ENCODE data around the gene CEP162.
"Not testable (repeated sequence)": the region's sequence is repeated elsewhere in the genome, so short reads cannot be mapped to it uniquely, and the experiment has no call there.

Gene CEP162

DNA sequence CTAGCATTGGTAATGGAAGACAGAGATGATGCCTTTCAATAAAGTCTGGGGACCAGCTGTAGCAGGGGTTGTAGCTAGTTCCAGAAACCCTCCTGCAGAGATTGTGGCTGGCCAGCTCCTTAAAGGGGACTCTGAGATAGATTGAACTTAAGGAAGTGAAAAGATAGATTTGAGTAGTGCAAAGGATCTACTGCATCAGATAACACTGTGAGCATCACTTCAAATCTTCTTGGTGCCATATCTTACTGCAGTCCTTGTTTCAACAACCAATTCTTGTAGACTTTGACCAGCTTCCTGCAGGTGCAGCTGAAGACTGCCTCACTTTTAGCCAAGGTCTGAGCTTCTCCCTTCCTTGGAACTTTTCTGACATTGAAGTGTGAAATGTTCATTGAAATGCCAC, 14.8 kb upstream of the CEP162 start:
- DNase-seq (ENCODE audit: low spot score) = no peak

DNA sequence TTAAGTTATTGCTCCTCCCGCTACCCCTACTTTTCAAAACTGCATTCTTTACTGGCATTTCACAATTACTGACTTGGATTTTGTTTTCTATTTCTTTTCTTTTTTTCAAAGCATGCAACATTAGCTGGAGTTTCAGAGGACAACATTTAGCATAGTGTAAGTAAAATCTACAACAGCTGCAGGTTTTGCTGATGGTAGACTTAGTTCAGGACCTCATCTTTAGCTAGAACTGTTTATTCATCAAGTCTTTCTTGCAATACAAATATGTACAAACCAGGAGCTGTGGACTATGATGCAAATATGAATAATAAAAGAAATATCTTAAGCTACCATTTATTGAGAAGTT, 728 bp upstream of the CEP162 start:
- no peak for DNase-seq (ENCODE audit: low spot score)

- no peak for DNase-seq (ENCODE audit: low spot score)
Observed at GRCh38 chr6:84227044-84227433, 404 bp downstream of the CEP162 start.

DNA sequence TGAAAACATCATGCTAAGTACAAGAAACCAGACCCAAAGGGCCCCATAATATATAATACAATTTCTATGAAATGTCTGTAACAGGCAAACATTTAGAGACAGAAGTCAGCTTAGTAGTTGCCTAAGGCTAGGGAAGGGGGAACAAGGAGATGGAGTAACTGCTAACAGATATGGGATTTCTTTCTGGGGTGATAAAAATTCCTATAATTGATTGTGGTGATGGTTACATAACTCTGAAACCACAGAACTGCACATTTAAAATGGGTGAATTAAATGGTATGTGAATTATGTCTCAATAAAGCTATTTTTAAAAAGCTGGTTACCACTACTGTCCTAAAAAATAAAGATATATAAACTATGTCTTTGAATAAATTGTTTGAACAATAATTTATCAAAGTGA, 3.2 kb downstream of the CEP162 start:
- no peak for DNase-seq (ENCODE audit: low spot score)

GRCh38 chr6:84223608-84224007, 3.8 kb downstream of the CEP162 start:
- not testable (repeated sequence) for DNase-seq (ENCODE audit: low spot score)

DNA sequence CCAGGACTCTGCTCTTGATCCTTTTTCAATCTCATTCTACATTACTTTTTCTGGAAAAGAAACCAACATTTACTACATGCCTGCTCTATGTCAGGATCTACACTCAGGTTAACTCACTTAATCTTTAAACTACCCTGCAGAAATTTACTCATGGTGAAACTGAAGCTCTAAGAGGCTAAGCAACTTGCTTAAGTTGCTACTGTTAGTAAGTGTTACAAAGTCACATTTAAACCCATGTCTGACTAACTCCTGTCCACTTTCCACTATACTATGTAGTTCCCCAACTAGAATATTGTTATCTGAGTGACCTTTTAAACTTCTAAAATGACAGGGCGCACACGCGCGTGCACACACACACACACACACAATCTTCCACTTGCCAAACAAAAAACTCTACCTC, 5.0 kb downstream of the CEP162 start:
- no peak for DNase-seq (ENCODE audit: low spot score)

GRCh38 chr6:84220809-84221409, 6.5 kb downstream of the CEP162 start:
- peak; percentile 17 for DNase-seq (ENCODE audit: low spot score)

DNA sequence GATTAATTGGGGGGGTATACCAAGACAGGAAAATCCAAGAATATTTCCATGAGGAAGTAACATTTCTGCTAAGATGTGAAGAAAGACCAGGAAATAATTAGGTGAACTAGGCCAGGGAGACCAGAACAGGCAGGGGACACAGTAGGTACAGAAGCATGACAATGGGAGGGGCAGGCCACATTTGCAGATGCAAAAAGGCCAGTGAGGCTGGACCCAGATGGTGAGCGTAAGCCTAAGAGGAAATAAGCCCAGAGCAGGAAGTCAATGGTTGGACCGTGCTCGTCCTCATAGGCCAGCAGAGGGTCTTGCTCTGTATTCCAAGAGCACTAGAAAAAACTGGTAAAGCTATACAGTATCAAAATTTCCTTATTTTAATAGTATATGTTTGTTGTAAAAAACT, 9.4 kb downstream of the CEP162 start:
- no peak for DNase-seq (ENCODE audit: low spot score)

DNA sequence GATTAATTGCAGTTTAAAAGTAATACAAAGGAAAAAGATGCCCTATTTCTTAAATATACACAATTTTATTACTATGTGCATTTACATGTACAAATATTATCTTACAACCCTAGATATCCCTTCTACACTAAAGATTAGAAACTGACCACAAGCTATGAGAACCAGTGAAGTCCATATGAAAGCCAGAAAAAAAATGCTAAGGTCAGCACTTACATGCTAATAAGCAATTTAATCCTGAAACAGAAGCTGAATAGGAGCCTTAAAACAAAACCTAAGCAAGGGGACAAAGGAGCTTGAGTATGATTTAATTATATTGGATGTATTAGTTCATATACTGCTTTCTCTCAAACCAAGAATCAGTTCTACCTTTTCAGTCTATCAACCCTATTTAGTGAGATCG, 14.2 kb downstream of the CEP162 start:
- DNase-seq (ENCODE audit: low spot score) = no peak

- DNase-seq (ENCODE audit: low spot score) = no peak
Observed at GRCh38 chr6:84204011-84204410, 23.4 kb downstream of the CEP162 start.

DNA sequence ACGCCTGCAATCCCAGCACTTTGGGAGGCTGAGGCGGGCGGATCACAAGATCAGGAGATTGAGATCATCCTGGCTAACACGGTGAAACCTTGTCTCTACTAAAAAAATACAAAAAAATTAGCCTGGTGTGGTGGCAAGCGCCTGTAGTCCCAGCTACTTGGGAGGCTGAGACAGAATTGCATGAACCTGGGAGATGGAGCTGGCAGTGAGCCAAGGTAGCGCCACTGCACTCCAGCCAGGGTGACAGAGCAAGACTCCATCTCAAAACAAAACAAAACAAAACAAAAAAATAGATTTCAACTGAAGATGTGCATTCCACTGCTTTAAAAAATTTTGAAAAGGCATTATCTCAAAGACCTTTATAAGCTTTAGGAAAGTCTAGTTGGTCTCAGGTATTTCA, 27.5 kb downstream of the CEP162 start:
- not testable (repeated sequence) for DNase-seq (ENCODE audit: low spot score)

DNA sequence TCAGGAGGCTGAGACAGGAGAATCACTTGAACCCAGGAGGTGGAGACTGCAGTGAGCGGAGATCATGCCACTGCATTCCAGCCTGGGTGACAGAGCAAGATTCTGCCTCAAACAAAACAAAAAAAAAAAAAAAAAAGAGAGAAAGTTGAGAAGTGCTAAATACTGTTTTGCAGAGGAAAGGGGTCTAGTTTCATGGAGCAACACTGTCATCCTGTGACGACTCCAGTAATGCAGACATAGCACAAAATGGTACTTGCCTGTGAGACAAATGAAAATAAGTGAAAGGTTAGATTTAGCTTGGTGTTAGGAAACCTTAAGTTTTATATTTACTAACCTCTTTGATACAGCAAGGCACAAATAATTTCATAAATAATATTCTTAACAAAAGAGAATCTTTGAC, 29.7 kb downstream of the CEP162 start:
- no peak for DNase-seq (ENCODE audit: low spot score)

GRCh38 chr6:84193114-84193708, 34.2 kb downstream of the CEP162 start:
- no peak for DNase-seq (ENCODE audit: low spot score)

DNA sequence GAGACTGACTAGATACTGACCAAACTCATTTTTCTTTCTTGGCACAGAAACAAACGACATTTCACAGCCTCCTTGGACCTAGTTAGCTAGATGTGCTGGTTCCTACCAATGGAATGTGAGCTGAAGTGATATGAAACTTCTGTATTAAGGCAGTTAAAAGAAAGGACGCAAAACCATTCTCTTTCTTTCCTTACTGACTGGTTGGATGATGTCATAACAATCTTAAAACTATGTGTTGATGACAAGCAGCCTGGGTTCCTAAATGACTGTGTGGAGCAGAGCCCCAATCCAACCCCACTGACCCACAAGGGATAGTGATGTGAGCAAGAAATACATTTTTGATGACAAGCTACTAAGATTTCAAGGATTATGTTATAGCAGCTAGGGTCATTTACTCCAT, 35.6 kb downstream of the CEP162 start:
- no peak for DNase-seq (ENCODE audit: low spot score)

DNA sequence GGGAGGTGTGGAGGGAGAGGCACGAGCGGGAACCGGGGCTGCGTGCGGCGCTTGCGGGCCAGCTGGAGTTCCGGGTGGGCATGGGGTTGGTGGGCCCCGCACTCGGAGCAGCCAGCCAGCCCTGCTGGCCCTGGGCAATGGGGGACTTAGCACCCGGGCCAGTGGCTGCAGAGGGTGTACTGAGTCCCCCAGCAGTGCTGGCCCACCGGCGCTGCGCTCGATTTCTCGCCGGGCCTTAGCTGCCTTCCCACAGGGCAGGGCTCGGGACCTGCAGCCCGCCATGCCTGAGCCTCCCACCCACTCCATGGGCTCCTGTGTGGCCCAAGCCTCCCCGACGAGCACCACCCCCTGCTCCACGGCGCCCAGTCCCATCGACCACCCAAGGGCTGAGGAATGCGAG, 38.1 kb downstream of the CEP162 start:
- DNase-seq (ENCODE audit: low spot score) = not testable (repeated sequence)

DNA sequence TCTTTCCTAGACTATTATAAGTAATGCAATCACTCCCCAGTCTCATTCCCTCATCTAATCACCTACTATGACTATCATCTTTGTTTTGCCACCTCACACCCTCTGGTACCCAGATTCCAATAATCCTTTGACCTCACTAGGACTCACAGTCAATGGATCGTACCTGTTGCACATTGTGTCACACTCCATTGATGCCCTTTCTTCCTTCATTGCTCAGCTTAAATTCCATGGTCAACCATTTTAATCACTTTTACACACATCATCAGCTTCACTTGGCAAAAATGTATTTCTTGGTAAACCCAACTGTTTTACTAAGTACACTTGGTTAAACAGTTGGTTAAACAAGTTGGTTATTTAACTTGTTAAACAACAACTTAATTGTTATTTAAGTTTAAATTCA, 44.0 kb downstream of the CEP162 start:
- no peak for DNase-seq (ENCODE audit: low spot score)

DNA sequence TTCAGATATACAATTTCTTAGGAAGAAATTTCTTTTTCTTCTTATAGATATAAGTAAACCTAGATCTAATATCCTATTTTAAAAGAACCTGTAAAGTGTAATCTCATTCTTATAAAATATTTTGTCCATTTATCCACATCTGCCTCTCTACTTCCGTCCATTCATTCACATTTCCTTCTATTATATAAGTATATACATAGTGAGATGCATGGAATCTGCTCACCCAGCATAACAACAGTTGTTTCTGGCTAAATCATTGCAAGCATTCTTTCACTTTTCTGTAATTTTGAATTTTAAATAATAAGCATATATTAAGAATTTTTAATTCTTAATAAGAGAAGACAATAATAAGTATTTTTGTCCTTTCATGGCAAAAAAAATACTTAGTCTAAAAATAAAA, 45.4 kb downstream of the CEP162 start:
- no peak for DNase-seq (ENCODE audit: low spot score)

DNA sequence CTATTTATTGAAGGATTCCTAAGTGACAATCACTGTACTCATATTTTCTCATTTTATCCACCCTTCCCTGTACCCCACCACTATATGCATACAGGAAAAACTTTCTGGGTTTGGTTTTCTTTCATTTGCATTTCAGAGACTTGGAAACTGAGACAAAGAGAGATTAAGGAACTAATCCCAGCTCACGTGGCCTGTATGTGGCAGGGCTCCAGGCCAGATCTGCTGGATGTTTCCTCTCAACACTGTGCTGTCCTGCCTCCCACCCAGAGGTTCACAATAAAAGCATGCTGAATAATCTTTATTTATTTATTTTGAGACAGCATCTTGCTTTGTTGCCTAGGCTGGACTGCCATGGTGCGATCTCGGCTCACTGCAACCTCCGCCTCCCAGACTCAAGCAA, 50.2 kb downstream of the CEP162 start:
- DNase-seq (ENCODE audit: low spot score) = no peak

GRCh38 chr6:84172574-84172973, 54.9 kb downstream of the CEP162 start:
- DNase-seq (ENCODE audit: low spot score) = no peak

DNA sequence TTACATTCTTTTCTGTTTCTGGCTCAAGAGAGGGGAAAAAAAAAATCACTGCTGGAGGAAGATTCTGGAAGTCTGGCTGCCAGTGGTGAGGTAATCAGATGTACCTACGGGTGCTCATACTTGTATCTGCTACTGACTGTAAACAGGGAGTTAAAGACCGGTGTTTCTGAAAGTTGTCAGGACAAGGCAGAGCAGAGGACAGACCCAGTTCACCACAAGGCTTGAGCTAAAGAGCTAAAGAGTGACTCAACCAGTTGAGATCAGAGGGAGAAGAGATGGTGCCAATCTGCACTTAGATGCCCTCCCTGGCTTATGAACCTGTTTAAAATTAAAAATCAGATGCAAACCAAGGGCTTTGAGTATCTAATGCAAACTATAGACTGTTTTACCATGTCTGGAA, 55.4 kb downstream of the CEP162 start:
- no peak for DNase-seq (ENCODE audit: low spot score)

GRCh38 chr6:84167457-84167856, 60.0 kb downstream of the CEP162 start:
- DNase-seq (ENCODE audit: low spot score) = no peak

GRCh38 chr6:84166395-84166794, 61.0 kb downstream of the CEP162 start:
- DNase-seq (ENCODE audit: low spot score) = no peak

DNA sequence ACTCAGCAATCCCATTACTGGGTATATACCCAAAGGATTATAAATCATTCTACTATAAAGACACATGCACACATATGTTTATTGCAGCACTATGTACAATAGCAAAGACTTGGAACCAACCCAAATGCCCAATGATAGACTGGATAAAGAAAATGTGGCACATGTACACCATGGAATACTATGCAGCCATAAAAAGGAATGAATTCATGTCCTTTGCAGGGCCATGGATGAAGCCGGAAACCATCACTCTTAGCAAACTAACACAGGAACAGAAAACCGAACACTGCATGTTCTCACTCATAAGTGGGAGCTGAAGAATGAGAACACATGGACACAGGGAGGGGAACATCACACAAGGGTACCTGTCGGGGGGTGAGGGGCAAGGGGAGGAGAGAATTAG, 63.1 kb downstream of the CEP162 start:
- not testable (repeated sequence) for DNase-seq (ENCODE audit: low spot score)

- peak; percentile 24 for DNase-seq (ENCODE audit: low spot score)
Observed at GRCh38 chr6:84161190-84161589, 66.3 kb downstream of the CEP162 start.

DNA sequence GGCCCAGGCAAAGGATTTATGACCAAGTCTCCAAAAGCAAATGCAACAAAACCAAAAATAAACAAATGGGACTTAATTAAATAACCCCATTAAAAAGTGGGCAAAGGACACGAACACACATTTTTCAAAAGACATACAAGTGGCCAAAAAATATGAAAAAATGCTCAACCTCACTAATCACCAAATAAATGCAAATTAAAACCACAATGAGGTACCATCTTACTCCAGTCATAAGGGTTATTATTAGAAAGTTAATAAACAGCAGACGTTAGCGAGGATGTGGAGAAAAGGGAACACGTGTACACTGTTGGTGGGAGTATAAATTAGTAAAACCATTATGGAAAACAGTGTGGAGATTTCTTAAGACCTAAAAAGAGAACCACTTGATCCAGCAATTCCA, 71.1 kb downstream of the CEP162 start:
- DNase-seq (ENCODE audit: low spot score) = no peak

All from globus pallidus (tissue), 1 donor.